NCI-H748 treated with DMSO at 0.1 percent for 48 hours (cell line): Measurements from ENCODE around the gene P4HTM.

Source experiments
- DNase-seq: peaks from one replicate; lab custom pipeline; 2025; lab: John Stamatoyannopoulos, UW

Gene P4HTM

GRCh38 chr3:49025005-49025792 is 35.2 kb downstream of the P4HTM start:
- DNase-seq, result no peak

- no peak for DNase-seq
These were observed 35.9 kb downstream of the P4HTM start for GRCh38 chr3:49025793-49026520.

GRCh38 chr3:49026536-49026935 is 36.5 kb downstream of the P4HTM start:
- DNase-seq, result no peak

- no peak for DNase-seq
These were observed 37.6 kb downstream of the P4HTM start for GRCh38 chr3:49027634-49028033.

GRCh38 chr3:49028298-49028672 is 38.2 kb downstream of the P4HTM start:
- no peak for DNase-seq

- peak; percentile 67 for DNase-seq
These were observed 38.9 kb downstream of the P4HTM start, which contains the start of gene IMPDH2 for GRCh38 chr3:49028673-49029562. IMPDH2 (minus strand) TSS chr3:49029398; CDS start chr3:49029350, 48 bp downstream.

- DNase-seq, result no peak
These were observed 39.5 kb downstream of the P4HTM start for GRCh38 chr3:49029563-49029884.

GRCh38 chr3:49030321-49030720 is 40.3 kb downstream of the P4HTM start:
- DNase-seq, result no peak

- no peak for DNase-seq
These were observed 42.7 kb downstream of the P4HTM start for GRCh38 chr3:49032646-49033304.

GRCh38 chr3:49034650-49035049 is 44.6 kb downstream of the P4HTM start:
- DNase-seq, result no peak

- DNase-seq, result no peak
These were observed 45.2 kb downstream of the P4HTM start for GRCh38 chr3:49035281-49035680.

- no peak for DNase-seq
These were observed 63.5 kb downstream of the P4HTM start for GRCh38 chr3:49053543-49053942.

- no peak for DNase-seq
These were observed 64.4 kb downstream of the P4HTM start for GRCh38 chr3:49054344-49054862.
